ENCODE data around the gene UTS2B.

GRCh38 chr3:191331388-191331787 lies 1.1 kb upstream of the UTS2B start:
- TF ChIP-seq CTCF (IDR thresholded peaks at IDR 0.05) (no peak), POLR2AphosphoS5 (IDR thresholded peaks at IDR 0.05; ENCODE audit: low read depth, low read length) (no peak), SIN3A (IDR thresholded peaks at IDR 0.05; ENCODE audit: borderline replicate concordance, insufficient read depth, low read depth, low read length) (no peak)
- TF ChIP-seq, protein P1, sequence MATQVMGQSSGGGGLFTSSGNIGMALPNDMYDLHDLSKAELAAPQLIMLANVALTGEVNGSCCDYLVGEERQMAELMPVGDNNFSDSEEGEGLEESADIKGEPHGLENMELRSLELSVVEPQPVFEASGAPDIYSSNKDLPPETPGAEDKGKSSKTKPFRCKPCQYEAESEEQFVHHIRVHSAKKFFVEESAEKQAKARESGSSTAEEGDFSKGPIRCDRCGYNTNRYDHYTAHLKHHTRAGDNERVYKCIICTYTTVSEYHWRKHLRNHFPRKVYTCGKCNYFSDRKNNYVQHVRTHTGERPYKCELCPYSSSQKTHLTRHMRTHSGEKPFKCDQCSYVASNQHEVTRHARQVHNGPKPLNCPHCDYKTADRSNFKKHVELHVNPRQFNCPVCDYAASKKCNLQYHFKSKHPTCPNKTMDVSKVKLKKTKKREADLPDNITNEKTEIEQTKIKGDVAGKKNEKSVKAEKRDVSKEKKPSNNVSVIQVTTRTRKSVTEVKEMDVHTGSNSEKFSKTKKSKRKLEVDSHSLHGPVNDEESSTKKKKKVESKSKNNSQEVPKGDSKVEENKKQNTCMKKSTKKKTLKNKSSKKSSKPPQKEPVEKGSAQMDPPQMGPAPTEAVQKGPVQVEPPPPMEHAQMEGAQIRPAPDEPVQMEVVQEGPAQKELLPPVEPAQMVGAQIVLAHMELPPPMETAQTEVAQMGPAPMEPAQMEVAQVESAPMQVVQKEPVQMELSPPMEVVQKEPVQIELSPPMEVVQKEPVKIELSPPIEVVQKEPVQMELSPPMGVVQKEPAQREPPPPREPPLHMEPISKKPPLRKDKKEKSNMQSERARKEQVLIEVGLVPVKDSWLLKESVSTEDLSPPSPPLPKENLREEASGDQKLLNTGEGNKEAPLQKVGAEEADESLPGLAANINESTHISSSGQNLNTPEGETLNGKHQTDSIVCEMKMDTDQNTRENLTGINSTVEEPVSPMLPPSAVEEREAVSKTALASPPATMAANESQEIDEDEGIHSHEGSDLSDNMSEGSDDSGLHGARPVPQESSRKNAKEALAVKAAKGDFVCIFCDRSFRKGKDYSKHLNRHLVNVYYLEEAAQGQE (IDR thresholded peaks at IDR 0.05; ENCODE audit: insufficient read depth in 1 of 2, low read depth in 2 of 2, low read length in 1 of 2): no peak
